WI38 (cell line): Measurements from ENCODE around the gene HTR2A.

Source experiments
- H3K4me3 ChIP-seq: 2 replicates; pipeline ENCODE4 v1.5.1; 2011; ENCODE audit warnings: low read depth, mild to moderate bottlenecking, control low read depth, low read length
- CTCF ChIP-seq: IDR thresholded peaks from 2 replicates; pipeline ENCODE4 v1.5.1; 2012; ENCODE audit warnings: low read depth, mild to moderate bottlenecking, control low read depth, low read length

Gene HTR2A

DNA sequence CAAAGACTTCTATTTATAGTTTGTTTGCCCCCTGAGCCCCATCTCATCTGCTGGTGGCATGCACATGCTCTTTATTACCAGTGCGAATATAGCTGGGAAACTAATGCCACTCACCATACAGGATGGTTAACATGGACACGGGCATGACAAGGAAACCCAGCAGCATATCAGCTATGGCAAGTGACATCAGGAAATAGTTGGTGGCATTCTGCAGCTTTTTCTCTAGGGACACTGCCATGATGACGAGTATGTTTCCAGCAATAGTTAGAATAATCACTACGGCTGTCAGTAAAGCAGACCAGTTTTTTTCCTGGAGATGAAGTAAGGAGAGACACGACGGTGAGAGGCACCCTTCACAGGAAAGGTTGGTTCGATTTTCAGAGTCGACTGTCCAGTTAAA, 1.5 kb downstream of the HTR2A start:
- H3K4me3 ChIP-seq: no peak overlapping the region
- TF ChIP-seq CTCF: no peak

GRCh38 chr13:46894568-46894967, 2.3 kb downstream of the HTR2A start:
- no peak for TF ChIP-seq CTCF
- H3K4me3 ChIP-seq: peak overlapping the region; percentile 71

DNA sequence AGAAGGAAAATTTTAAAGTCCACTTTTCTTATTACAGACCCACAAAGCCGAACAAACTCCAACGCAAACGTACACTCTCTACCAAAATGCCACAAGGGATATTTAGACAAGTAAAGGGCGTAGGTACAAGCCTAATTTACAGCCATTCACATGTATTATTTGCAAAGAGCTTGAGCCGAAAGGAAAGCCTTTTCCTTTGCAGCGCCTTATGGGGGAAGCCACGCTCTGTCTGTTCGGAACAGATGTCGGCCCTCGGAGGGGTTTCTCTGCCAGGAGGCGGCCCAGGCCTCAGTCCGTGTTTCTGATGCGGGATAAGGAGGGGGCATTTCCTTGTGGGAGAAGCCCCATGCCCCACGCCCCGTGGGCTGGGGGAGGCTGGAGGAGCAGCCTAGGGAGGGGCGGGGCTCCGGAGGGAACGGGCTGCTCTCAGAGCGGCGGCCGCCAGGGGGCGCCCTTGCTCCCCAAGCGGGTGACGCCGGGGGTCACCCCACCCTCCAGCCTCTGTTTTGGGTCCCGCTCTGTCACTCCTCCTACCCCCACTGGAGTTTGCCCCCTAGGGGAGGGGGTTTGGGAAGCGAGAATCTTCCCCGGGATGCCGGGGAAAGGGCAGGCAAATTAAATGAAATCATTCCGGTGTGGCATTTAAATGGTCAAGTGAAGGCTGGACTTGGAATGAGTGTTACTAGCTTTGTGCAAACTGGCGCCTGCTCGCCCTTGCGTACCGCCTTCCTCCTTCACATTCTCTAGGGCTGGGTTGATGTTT, 2.9 kb downstream of the HTR2A start:
- TF ChIP-seq CTCF: peak; percentile 87
- peak overlapping the region; percentile 71 for H3K4me3 ChIP-seq

DNA sequence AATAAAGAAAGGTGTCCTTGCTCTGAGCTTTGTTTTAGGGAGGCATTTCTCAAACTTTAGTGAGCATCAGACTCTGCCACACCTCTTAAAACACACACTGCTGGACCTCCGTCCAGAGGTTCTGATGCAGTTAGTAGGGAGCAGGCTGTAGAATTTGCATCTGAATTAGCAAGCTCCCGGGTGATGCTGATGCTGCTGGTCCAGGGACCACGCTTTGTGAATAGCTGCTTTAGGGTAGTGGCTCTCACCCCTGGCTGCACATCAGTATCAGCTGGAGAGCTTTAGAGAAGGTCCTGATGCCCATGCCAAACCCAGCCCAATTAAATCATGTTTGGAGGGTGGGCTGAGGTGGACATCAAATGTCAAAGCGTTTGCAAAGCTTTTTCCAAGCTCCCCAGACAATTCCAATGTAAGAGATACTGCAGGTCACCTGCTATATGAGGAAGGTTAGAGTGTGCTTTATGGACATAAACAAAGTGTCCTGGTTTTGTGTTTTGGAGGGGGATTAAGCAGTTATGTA, 3.6 kb downstream of the HTR2A start:
- TF ChIP-seq CTCF: no peak
- H3K4me3 ChIP-seq: peak overlapping the region; percentile 71

GRCh38 chr13:46885018-46885417, 11.8 kb downstream of the HTR2A start:
- TF ChIP-seq CTCF: no peak
- no peak overlapping the region for H3K4me3 ChIP-seq

GRCh38 chr13:46884531-46884930, 12.3 kb downstream of the HTR2A start:
- no peak overlapping the region for H3K4me3 ChIP-seq
- no peak for TF ChIP-seq CTCF

DNA sequence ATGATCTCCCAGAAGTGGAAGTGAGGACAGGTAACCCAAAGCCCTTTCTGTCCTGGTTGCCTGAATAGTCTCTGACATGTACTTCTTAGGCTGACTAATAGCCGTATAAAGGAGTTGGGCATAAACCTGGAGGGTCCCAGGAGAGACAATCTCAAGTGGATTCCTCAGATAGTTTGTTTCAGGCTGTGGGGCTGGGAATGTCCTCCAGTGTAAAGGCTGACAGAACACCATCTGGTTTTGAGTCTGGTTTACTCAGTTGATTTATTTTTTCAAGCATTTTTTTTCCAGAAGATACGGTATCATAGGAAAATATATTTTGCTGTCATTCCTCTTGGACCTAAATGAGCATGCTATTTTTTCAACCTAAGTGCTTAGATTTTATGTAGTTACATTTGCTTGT, 15.2 kb downstream of the HTR2A start:
- no peak for TF ChIP-seq CTCF
- no peak overlapping the region for H3K4me3 ChIP-seq
